Ovary (tissue), 9 donors: ENCODE measurements around the gene MTR. TPM values are rescaled to one million over a fixed set of nuclear protein-coding genes. Genes with fewer than 3 reads are reported as not detected.

Source experiments
- DNase-seq, 5 donors: peaks; one replicate each; pipeline ENCODE4 v3.0.0-alpha.2; 2019 to 2020
- H3K27ac ChIP-seq, 2 donors: fragments of 200-600 bp; one replicate each; pipeline versions ENCODE4 v1.5.1 to v1.8.0; 2019 to 2022
- H3K27me3 ChIP-seq: fragments of 200-600 bp; one replicate; pipeline ENCODE4 v1.8.0; 2022
- H3K36me3 ChIP-seq: fragments of 200-600 bp; sonication (generic); one replicate; pipeline ENCODE4 v1.5.1; 2019
- H3K4me1 ChIP-seq: one replicate; pipeline ENCODE4 v1.8.1; 2013; ENCODE audit warnings: mild to moderate bottlenecking, moderate library complexity; ENCODE audit not compliant: insufficient read depth
- H3K4me3 ChIP-seq: fragments of 200-600 bp; sonication (generic); one replicate; pipeline ENCODE4 v1.5.1; 2017
- H3K9me3 ChIP-seq, 2 donors: fragments of 200-600 bp in 1 of 2; sonication (generic) in 1 of 2; one replicate each; pipeline versions ENCODE4 v1.5.1 to v1.8.1; 2013 to 2019; ENCODE audit warnings: mild to moderate bottlenecking in 1 of 2, moderate library complexity in 1 of 2
- CTCF ChIP-seq, 3 donors: fragments of 450-650 bp in 2 of 3; fragments of 200-600 bp in 1 of 3; IDR thresholded peaks; one replicate each; pipeline versions ENCODE4 v1.5.1 to v1.8.0; 2016 to 2022; ENCODE audit warnings: antibody characterized with exemption in 3 of 3, mild to moderate bottlenecking in 1 of 3
- EP300 ChIP-seq: sonication (generic); formaldehyde crosslinking; IDR thresholded peaks from one replicate; pipeline ENCODE4 v1.6.1; 2017; ENCODE audit warnings: antibody characterized with exemption
- POLR2A ChIP-seq: fragments of 450-650 bp; IDR thresholded peaks from one replicate; pipeline ENCODE4 v1.6.1; 2017; ENCODE audit warnings: antibody characterized with exemption, mild to moderate bottlenecking, moderate library complexity
- WGBS, 3 donors: extraction: QIAGEN DNeasy Blood & Tissue Kit in 1 of 3; methylation state at CpG; one replicate each; pipeline versions ENCODE4 v1.1.5 to v1.1.7; 2013 to 2017; 5-methylcytosine and 5-hydroxymethylcytosine counted together
- intact Hi-C, 4 donors: fragments of 100-400 bp; cut with DNase I; formaldehyde crosslinking; loops; one replicate each; pipeline versions ENCODE4 v1.11.0 to v1.15.1; 2022 to 2023
- polyA plus RNA-seq, 2 donors: library from polyadenylated mRNA; stranded (reverse); fragments of 200-250 nt in 1 of 2; fragments of 350-450 nt in 1 of 2; fragmentation: Illumina TruSeq in 1 of 2; extraction: RNeasy Lipid Tissue Mini Kit (QIAGEN cat#74804) in 1 of 2; gene quantifications; one replicate each; pipeline ENCODE4 v1.2.3, GENCODE V29; 2013 to 2014
- total RNA-seq, 7 donors: library from RNA; depleted of rRNA in 2 of 7; stranded (reverse); fragments of >200 nt in 2 of 7; fragmentation: NEBNext Ultra II Directional in 3 of 7; extraction: Animal tissue kit (Norgen Biotek cat#: 25700) in 3 of 7; gene quantifications; one replicate each; pipeline versions ENCODE4 v1.1.0 to v1.2.4, GENCODE V29; 2016 to 2023
- donor health status: DM: no; HTN: no; CAD: no; lungs with moderate emphysema.
- donor health status: DM: no; HTN: no; CAD: no.
- donor health status: Bipolar disorder and iron deficiency.
- donor health status: DM: yes; HTN: yes; CAD: no.
- donor health status: DM: no; HTN: no; CAD: no.
- donor health status: DM: yes; HTN: yes; CAD: no.

The MTR gene
- total and polyA plus RNA-seq, 9 donors: 10.2 to 60.8 (median 49.5) TPM

- Histone ChIP-seq H3K27me3 (no peaks in the 10 kb centered on the region), H3K36me3 (no peaks in the 10 kb centered on the region), H3K9me3 (no peaks in the 10 kb centered on the region), H3K27ac (no peak overlapping the region), H3K4me1 (no peaks in the 10 kb centered on the region), H3K4me3 (no peak overlapping the region)
- TF ChIP-seq EP300 (no peak), POLR2A (no peak), CTCF (IDR thresholded peaks at IDR 0.05) (no peak)
- no peak for DNase-seq
- 37 to 41% (median 40%) methylated on average over 3 of the region's 3 CpGs for WGBS, 3 donors
- intact Hi-C loops: loop anchor here in 1 of 4 donors (10.0 kb wide), 1 partner anchor 170 kb away; the partner anchor contains the start of gene HEATR1
Measured at GRCh38 chr1:236774926-236775325, 20.2 kb upstream of the MTR start.

- Histone ChIP-seq H3K4me3 (no peak overlapping the region), H3K36me3 (no peaks in the 10 kb centered on the region), H3K27ac (no peak overlapping the region), H3K9me3 (no peaks in the 10 kb centered on the region), H3K27me3 (no peaks in the 10 kb centered on the region), H3K4me1 (no peaks in the 10 kb centered on the region)
- whole genome bisulfite sequencing, 3 donors: 80 to 92% (median 86%) methylated on average over 2 of the region's 2 CpGs
- no peak for DNase-seq
- TF ChIP-seq CTCF (IDR thresholded peaks at IDR 0.05): no peak
- no peak for TF ChIP-seq EP300
- intact Hi-C loops: loop anchor here in 1 of 4 donors (10.0 kb wide), 1 partner anchor 175 kb away; the partner anchor contains the start of gene HEATR1
Measured at GRCh38 chr1:236779312-236779711, 15.8 kb upstream of the MTR start.

GRCh38 chr1:236785477-236785876 lies 9.6 kb upstream of the MTR start:
- no peak for TF ChIP-seq POLR2A
- no peak for TF ChIP-seq CTCF (IDR thresholded peaks at IDR 0.05)
- TF ChIP-seq EP300: no peak
- Histone ChIP-seq H3K4me1 (no peaks in the 10 kb centered on the region), H3K27ac (no peak overlapping the region), H3K36me3 (no peaks in the 10 kb centered on the region), H3K9me3 (no peaks in the 10 kb centered on the region), H3K27me3 (no peaks in the 10 kb centered on the region), H3K4me3 (no peak overlapping the region)
- DNase-seq: no peak
- WGBS, 3 donors: 72 to 93% (median 83%) methylated on average over 2 of the region's 2 CpGs
- intact Hi-C loops: no loop called here

- 95 to 97% (median 96%) methylated on average over 16 of the region's 16 CpGs for WGBS, 3 donors
- intact Hi-C loops: no loop called here
- H3K27ac ChIP-seq: no peak overlapping the region
- H3K36me3 ChIP-seq: no peaks in the 10 kb centered on the region
- no peak overlapping the region for H3K4me3 ChIP-seq
- H3K9me3 ChIP-seq: no peaks in the 10 kb centered on the region
- no peaks in the 10 kb centered on the region for H3K27me3 ChIP-seq
- no peak for DNase-seq
- TF ChIP-seq POLR2A (no peak), EP300 (no peak), CTCF (IDR thresholded peaks at IDR 0.05) (no peak)
- no peaks in the 10 kb centered on the region for H3K4me1 ChIP-seq
Measured at GRCh38 chr1:236786453-236786852, 8.6 kb upstream of the MTR start.
